Right ventricle myocardium inferior (tissue), 1 donor: ENCODE measurements around the gene C3orf38. TPM values are rescaled to one million over a fixed set of nuclear protein-coding genes. Genes with fewer than 3 reads are reported as not detected.

ENCODE experiments used
- total RNA-seq: library from RNA; stranded (reverse); fragmentation: NEBNext Ultra II Directional; extraction: Animal tissue kit (Norgen Biotek cat#: 25700); gene quantifications from one replicate; pipeline ENCODE4 v1.2.1, GENCODE V29; 2021
- donor health status: DM: no; HTN: yes; CAD: no; lungs with severe emphysema.

The C3orf38 gene
- total RNA-seq, 1 donor from 2014 or later: 11.8 TPM

Other genes starting within 250 kb of the C3orf38 start
- gene CGGBP1, start 91.0 kb upstream of the C3orf38 start, total RNA-seq: 51.6 TPM
- 11.9 TPM for gene ZNF654, start 90.7 kb upstream of the C3orf38 start, total RNA-seq